Inflammatory macrophage treated with lipopolysaccharide for 1 hour (primary cell): ENCODE results near the gene SLIT3.
"Not testable (repeated sequence)": the region's sequence is repeated elsewhere in the genome, so short reads cannot be mapped to it uniquely, and the experiment has no call there.

Experiments used
- DNase-seq, 2 donors: peaks; one replicate each; pipeline ENCODE4 v3.0.0-alpha.2; 2020 to 2022

SLIT3 gene

DNA sequence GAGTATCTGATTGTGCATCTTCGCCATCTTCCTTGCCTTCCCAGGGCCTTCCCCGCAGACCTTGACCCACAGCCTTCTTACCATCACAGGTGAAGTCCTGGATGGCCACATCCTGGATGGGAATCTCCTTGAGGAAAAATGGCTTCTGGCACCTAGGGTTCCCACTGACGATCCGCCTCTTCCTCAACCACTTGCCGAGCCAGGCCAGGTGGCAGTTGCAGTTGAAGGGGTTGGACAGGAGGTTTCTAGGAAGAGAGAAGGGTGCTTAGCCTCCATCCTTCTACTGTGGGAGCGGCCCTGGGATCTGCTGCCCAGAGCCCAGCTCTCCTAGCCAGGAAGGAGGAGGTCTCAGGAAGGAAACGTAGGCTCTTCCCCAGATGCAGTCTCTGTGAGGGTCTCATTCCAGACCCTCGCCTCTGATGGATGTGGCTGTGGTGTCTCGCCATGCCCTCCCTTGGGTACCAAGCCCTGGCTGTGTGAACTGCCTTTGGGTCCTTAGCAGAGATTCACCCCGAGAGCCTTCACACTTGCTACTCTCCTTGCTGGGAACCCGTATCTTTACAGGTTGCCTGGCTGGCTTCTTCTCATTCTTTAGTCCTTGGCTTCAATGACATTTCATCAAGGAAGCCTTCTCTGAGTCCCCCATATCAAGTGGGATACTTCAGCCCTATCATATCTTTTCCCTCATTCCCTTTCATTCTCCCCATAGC, 551.4 kb downstream of the SLIT3 start:
- no peak for DNase-seq

DNA sequence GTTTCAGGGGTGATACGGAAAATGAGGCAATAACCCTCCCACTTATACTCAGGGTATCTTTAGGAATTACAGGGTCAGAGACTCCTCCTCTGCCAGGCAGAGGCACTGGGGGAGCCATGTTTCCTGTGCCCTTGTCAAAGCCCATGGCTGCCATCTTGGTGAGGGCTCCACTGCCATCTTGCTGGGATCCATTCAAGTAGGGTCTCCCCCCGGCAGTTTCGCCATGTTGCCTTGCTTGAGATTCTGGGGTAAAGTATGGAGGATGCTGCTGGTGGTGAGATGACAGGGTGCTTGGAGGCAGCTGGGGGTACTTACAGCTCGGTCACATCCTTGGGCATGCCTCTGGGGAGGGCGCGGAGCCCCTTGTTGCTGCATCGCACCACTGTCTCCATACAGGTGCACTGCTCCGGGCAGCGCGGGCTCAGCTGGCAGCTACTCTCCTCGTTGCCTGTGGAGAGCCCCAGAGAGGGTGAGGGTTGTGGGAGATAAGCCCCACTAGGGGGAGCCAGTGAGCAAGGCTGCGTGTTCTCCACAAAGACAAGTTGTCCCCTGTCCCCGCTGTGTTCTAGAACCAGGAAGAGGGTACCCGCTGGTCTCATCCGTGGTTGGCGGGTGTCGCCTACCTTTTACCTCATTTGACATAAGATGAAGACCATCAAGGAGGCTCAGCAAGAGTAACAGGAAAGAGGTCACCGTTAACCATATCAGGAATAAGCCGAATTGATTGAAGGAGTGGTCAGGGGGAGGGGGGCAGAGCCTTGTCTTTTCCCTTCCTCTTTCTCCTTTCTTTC, 552.8 kb downstream of the SLIT3 start:
- peak; percentile 26 to 74 for DNase-seq

DNA sequence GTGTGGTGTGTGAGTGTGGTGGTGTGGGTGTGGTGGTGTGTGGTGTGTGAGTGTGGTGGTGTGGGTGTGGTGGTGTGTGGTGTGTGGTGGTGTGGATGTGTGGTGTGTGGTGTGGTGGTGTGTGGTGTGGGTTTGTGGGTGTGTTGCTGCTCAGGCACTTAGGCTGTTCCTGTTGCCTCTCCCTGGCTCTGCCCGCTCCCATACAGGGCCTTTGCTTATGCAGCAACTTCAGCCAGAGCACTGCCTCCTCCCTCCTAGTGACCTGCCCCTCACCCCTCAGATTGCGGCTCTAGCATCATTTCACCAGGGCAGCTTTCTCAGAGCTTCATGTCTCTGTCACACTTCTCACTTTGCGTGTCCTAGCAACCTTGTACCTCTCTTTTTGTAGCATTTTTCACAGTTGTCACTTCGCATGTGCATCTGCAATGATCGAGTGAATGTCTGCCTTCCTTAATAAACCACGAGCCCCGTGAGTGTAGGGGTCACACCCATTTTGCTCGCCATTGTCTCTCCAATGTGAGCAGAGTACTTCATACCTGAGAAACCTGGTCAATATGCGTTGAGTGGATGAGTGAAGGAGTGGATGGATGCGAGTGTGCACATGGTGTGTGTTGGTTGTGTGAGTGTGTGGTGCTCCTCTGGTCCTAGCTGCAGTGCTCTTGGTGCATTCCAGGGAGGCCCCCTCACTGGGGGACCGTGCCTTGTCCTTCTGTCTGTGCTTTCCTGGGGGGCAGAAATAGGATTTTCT, 553.9 kb downstream of the SLIT3 start:
- no peak for DNase-seq

DNA sequence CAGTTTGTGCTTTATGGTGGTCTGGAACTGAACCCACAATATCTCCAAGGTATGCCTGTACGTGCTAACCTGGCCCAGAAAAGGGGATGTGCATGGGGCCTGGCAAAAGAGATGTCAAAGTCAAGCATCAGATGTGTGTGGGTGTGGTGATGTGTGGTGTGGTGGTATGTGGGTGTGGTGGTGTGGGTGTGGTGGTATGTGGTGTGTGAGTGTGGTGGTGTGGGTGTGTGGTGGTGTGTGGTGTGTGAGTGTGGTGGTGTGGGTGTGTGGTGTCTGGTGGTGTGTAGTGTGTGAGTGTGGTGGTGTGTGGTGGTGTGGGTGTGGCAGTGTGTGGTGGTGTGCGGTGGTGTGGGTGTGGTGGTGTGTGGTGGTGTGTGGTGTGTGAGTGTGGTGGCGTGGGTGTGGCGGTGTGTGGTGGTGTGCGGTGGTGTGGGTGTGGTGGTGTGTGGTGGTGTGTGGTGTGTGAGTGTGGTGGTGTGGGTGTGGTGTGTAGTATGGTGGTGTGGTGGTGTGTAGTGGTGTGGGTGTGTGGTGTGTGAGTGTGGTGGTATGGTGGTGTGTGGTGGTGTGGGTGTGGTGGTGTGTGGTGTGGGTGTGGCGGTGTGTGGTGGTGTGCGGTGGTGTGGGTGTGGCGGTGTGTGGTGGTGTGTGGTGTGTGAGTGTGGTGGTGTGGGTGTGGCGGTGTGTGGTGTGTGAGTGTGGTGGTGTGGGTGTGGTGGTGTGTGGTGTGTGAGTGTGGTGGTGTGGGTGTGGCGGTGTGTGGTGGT, 554.6 kb downstream of the SLIT3 start:
- DNase-seq, result not testable (repeated sequence)

DNA sequence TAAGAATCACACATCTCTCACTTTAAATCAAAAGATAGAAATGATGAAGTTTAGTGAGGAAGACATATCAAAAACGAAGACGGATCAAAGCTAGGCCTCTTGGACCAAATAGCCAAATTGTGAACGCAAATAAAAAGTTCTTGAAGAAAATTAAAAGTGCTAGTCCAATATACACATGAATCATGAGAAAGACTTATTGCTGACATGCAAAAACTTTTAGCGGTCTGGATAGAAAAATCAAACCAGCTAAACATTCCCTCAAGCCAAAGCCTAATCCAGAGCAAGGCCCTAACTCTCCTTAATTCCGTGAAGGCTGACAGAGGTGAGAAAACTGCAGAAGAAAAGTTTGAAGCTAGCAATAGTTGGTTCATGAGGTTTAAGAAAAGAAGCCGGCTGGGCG, 557.3 kb downstream of the SLIT3 start:
- DNase-seq, result no peak

DNA sequence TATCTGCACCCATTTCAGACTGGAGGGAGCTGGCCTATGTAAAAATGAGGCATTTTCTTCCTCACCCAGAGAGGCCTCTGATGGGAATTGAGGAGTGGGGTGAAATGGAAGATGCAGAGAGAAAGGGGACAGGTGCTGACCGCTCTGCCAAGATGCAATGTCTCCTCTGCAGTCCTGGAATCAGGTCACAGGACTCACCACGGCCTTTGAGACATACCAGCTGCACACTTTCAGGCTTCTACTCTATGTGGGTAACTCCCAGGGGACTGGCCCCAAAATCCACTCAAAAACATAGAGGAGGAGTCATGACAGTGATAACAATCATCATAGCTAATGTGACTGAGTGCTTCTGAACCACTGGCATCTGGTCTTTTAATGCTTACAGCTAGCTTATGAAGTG, 558.6 kb downstream of the SLIT3 start:
- not testable (repeated sequence) for DNase-seq

DNA sequence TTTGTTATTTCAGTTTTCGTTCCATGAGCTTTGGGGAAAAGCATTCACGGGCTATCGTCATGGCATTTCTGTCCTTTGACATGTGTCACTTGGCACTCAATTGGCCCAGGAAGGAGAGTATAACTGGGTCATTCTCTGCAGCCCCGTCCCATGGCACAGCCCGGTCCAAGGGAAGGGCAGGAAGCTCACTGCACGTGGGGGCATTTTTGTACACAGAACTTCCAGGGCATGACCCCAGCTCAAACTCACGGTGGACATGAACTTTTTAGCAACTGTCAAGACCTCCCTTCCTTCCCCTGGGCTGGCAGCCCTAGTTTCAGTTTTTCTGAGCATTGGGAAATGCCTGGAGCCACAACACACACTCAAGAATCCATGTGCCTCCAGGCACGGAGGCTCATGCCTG, 560.1 kb downstream of the SLIT3 start:
- no peak for DNase-seq

DNA sequence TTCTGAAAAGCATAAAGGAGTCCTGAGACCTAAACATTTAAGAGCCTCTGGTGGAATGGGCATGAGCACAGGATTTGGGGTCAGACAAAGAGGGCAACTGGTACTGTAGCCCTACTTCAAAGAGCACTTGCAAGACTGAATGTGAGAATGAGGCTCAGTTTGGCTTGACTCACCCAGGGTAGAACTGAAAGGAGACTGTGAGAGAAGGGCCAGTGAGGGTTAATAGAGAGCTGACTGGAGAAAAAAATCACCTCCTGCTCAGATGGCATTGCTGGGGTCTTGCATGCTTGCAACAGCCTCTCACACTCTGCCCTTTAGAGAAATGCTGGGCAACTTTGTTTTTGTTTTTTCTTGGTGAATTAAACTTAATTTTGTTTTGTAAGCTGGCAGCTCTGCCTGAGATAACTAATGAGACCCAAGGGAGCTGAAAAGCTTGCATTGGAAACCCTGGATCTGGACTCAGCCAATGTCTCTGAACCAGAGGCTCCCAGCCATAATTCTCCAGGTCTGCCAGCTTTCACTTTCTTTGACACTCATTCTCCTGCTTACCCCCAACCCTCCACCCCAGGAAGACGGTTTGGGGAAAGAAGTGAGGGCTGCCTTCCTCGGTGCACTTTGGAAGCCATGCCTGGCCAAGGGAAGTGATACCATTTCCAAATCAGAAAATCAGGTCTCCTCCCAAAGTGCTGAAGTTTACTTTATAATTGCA, 560.7 kb downstream of the SLIT3 start:
- no peak for DNase-seq

DNA sequence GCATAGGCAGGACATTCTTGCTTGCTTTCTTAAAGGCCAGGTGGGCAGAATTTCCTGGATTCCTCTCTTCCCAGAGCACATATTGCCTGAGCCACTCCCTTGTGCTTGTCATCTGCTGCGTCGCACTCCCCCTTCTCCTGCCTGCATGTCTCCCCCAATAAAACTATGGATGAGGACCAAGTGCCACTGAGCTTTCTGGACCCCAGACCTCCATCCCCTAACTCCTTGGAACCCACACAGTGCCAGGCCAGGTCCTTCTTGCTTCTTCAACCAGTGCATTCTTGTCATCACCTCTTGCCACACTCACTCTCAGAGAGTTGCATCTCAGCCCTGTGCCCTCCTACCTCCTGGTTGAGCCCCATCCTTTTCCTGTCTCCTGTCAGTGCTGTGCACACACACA, 563.9 kb downstream of the SLIT3 start:
- no peak for DNase-seq

DNA sequence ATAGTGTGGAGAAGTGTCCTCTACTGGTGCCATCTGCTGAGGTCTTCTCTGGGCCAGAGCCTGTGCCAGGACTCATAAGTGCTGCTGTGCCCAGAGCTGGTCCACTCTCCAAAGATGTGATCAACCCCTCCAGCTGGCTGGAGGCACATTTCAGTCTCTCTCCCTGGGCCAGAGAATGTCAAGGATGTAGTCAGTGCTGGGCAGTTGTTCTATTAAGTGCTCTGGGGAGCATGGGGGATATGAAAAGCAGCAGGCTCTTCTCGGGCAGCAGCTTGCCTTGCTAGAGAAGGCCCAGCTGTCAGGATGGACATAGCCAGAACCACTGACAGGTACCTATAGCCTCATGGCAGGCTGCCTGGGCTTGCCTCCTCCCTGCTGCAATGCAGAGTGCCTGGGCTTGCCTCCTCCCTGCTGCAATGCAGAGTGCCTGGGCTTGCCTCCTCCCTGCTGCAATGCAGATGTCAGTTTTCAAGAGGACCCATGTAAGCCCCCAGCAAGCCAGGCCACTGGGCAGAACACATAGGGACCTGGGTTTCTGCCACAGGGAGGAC, 564.6 kb downstream of the SLIT3 start:
- no peak for DNase-seq

DNA sequence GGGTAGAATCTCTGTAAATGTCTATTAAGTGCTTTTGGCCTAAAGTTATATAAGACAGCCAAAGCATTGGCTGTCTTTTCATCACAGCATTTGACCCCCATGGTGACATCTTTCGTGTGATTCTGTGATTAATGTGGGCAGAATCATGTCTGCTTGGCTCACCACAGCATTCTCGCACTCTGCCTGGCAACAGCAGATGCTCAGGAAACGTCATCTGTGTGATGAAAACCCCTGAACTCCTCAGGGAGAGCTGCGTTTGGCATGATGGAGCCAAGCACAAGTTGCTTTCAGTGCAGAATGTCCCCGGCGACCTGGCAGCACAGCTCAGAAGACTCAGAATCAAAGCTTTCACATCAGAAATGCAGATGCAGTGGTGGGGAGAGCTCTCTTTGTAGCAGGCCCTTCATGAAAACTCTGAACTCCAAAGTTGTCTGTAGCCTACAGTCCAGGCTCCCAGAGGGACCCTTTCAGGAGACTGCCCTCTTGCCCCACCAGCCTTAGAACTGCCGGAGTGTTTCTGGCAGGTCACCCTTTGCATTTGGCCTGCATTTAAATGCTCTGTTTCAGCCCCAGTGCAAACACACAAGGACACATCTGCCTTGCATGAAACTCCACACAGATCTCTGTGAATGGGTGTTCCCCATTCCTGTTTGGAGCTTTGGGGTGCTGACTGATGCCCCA, 566.2 kb downstream of the SLIT3 start:
- no peak for DNase-seq

DNA sequence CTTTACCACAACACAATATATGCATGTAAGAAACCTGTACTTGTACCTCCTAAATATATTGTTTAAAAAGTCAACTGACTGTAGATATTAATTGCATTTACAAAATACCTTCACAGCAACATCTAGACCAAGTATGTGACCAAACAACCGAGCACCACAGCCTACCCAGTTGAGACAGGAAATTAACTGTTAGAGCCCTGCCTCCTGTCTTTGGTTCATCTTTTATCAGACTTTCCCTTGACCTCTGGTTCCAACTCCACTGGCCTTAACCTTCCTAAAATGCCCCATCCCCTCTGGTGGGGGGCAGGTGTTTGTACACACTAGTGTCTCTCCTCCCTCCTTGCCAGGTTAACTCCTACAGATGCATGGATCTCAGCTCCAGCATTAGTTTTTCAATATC, 566.8 kb downstream of the SLIT3 start:
- no peak for DNase-seq

DNA sequence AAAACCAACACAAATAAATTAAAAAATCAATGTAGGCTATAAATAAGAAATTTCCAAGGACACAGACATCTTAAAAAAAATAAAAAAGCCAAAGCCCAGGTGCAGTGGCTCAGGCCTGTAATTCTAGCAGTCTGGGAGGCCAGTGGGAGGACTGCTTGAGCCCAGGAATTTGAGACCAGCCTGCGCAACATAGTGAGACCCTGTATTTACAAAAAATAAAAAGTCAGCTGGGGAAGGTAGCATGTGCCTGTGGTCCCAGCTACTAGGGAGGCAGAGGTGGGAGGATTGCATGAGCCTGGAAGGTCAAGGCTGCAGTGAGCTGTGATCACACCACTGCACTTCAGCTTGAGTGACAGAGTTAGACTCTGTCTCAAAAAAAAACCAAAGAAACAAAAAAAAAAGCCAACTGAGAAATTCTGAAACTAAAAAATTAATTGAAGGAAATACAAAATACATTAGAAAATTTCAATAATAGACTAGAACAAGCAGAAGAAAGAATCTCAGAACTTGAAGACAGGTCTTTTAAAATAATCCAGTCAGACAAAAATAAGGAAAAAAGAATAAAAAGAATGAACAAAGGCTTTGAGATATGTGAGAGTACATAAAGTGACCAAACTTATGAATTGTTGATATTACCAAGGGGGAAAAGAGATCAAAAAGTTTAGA, 572.3 kb downstream of the SLIT3 start:
- no peak for DNase-seq

DNA sequence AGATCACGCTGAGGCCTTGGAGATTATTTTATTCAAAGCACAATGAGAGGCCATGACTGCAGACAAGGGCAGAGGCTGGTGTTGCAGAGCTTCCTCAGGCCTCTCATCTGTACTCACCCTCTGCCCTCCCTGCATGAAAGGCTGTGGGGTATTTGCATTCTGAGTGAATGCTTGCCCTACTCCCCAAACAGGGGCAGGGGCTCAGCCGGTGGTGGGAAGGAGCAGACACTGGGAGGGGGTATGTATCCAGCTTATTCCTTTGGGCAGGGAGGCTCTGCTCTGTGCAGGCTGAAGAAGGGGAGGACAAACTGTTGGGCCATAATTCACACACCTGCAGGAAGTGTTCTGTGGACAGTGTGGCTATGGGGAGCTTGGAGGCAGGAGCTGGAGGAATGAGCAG, 573.4 kb downstream of the SLIT3 start:
- no peak for DNase-seq

DNA sequence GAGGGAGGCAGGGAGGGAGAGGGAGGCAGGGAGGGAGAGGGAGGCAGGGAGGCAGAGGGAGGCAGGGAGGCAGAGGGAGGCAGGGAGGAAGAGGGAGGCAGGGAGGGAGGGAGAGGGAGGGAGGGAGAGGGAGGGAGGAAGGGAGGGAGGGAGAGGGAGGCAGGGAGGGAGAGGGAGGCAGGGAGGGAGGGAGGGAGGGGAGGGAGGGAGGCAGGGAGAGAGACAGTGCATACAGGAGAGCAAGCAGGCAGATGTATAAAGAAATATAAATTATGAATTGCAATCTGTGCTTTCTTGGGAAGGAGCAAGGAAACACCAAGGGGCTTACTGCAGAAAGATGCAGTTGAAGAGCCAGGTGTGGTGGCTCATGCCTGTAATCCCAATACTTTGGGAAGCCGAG, 574.6 kb downstream of the SLIT3 start:
- DNase-seq, result no peak

DNA sequence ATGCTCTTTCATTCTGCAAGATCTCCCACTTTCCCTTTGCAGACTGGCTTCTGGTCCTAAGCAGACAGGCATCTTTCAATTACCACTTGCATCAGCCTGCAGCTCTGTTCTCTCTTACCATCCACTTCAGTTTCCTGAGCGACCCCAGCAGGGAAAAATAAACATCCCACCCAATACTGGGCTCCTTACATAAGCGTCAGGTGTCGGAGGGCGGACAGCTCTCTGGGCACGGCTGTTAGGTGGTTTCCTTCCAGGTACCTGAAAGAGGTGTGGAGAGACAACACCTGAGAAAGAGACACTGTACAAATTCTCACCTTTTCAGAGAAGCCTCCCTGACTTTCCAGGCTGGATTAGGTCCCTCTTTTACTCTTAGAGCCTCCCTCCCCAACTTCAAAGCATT, 576.7 kb downstream of the SLIT3 start:
- DNase-seq, result no peak

DNA sequence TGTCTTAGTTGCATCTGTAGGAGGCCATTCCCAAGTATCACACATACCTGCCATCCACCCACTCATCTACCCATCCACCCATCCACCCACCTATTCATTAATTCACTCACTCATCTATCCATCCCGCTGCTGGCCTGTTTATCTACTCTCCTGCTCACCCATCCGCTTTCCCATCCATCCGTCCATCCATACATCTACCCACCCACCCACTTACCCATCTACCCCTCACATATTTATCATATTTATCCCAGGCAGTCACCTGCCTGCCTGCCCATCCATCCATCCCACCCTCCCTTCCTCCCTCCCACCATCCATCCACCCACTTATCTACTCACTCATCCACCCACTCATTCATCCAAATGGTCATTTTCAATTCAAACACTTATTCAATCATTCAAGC, 577.9 kb downstream of the SLIT3 start:
- no peak for DNase-seq

DNA sequence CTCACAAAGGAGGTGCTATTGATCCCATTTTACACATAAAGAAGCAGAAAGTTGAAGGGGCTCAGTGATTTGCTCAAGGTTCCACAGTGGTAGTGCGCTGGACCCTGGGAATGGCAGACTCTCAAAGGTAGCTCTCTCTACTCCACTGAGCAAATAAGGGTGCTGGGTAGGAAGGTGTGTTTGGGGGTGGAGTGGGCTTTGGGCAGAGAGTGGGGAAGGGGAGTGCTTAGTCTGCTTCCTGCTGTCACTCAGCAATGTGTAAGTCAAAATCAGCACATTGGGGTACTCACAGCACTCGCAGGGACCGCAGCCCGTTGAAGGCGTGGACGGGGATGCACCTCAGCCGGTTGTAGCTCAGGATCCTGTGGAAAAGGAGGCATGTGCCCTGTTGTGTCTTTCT, 579.0 kb downstream of the SLIT3 start:
- DNase-seq, result no peak

DNA sequence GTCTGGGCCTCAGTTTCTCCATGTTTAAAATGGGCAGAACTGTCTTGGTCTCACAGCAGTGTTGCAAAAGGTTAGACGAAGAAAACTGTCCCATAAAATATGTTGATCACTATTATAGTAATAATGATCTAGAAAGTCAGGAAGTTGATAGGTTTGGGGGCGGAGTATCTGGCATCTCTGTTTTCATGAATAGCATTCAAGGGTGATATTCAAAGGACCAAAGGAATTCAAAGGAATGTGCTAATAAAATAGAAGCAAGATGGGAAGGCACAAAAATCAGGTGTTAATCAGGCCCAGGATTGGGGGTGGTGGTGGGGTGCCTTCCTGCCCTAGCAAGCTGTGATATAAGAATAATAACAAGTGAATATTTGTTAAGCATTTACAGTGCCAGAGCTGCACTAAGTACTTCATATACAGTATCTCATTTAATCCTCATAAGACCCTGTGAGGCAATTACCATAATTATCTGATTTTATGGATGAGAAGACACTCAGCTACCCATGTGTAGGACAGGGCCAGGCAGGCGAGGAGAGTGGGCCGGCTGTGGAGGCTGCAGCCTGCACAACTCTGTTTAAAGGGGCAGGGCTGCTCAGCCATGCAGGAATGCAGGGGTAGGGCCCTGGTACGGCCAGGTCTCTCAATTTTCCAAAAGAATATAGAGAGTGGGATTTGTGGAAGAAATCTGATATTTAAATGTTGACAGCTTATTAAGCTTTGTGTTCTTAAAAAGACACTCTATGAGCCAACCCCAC, 579.8 kb downstream of the SLIT3 start:
- DNase-seq, result no peak

DNA sequence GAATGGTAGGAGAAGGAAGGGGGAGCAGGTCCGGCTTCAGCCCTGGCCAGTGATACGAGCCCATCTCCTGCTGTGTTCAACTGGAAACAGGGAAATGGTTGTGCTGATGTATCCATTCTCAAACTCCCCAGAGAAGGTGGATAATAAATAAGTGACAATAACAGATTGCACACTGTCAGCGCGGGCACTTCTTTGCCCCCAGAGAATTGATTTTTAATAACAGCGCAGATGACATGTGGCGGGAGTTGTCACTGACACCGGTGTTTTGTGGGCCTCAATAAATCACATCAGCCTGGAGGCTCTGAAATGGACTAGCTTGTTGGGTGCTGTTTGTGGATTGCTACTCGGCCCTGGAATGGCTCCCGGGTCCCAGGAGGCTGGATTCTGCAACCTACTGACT, 580.4 kb downstream of the SLIT3 start:
- DNase-seq, result no peak
